Ectodermal cell (in vitro differentiated cells): ENCODE data around the gene ZNF665. TPM values are rescaled to one million over a fixed set of nuclear protein-coding genes. Genes with fewer than 3 reads are reported as not detected.
"Not testable (repeated sequence)": the region's sequence is repeated elsewhere in the genome, so short reads cannot be mapped to it uniquely, and the experiment has no call there.

Experiments
- H3K27ac ChIP-seq: 2 replicates; pipeline ENCODE4 v1.7.0; 2013; ENCODE audit warnings: mild to moderate bottlenecking, low read depth, low read length; ENCODE audit not compliant: insufficient read depth, poor library complexity, severe bottlenecking
- H3K27me3 ChIP-seq: 2 replicates; pipeline ENCODE4 v1.7.0; 2013; ENCODE audit warnings: mild to moderate bottlenecking, low read length; ENCODE audit not compliant: insufficient read depth, control insufficient read depth, poor library complexity, severe bottlenecking
- H3K36me3 ChIP-seq: one replicate; pipeline ENCODE4 v1.7.0; 2013; ENCODE audit warnings: low read length; ENCODE audit not compliant: control insufficient read depth, insufficient read depth
- H3K4me1 ChIP-seq: one replicate; pipeline ENCODE4 v1.7.0; 2013; ENCODE audit warnings: low read length; ENCODE audit not compliant: control insufficient read depth, insufficient read depth
- H3K4me3 ChIP-seq: 2 replicates; pipeline ENCODE4 v1.7.0; 2013; ENCODE audit warnings: low read depth, low read length, control low read depth; ENCODE audit not compliant: insufficient read depth
- H3K9me3 ChIP-seq: 2 replicates; pipeline ENCODE4 v1.7.0; 2013; ENCODE audit warnings: mild to moderate bottlenecking, low read length, moderate library complexity; ENCODE audit not compliant: control insufficient read depth
- WGBS, 2 experiments: methylation state at CpG; one replicate each; pipeline ENCODE4 v1.1.7; 2013; ENCODE audit warnings: missing lambda C conversion rate in 2 of 2; 5-methylcytosine and 5-hydroxymethylcytosine counted together
- polyA plus RNA-seq, 4 experiments: library from polyadenylated mRNA; stranded (reverse); fragments of 50-300 nt; gene quantifications; one replicate each; pipeline ENCODE4 v1.2.3, GENCODE V29; 2013

The ZNF665 gene
- 3.4 TPM for polyA plus RNA-seq (2013, experiment 1 of 4)
- 4.9 TPM for polyA plus RNA-seq (2013, experiment 2 of 4)
- 5.7 TPM for polyA plus RNA-seq (2013, experiment 3 of 4)
- polyA plus RNA-seq (2013, experiment 4 of 4): 6.2 TPM

GRCh38 chr19:53192771-53193534 is at the start of gene ZNF665:
Gene ZNF665, minus strand, starts transcription at chr19:53193358. Its CDS starts 10,460 bp downstream, at chr19:53182898.
- H3K36me3 ChIP-seq: no peaks in the 10 kb centered on the region
- H3K27me3 ChIP-seq: no peaks in the 10 kb centered on the region
- no peaks in the 10 kb centered on the region for H3K9me3 ChIP-seq
- H3K4me3 ChIP-seq: peak within 1 kb of the TSS; percentile 76
- no peak within 1 kb of the TSS for H3K27ac ChIP-seq
- no peaks in the 10 kb centered on the region for H3K4me1 ChIP-seq
- WGBS, 2 experiments: 6 to 7% methylated on average over 53 of the region's 53 CpGs

GRCh38 chr19:53237114-53237777 is 44.1 kb upstream of the ZNF665 start:
- Histone ChIP-seq H3K4me3 (no peak overlapping the region), H3K4me1 (no peaks in the 10 kb centered on the region), H3K36me3 (peaks cover 35% of the 10 kb centered on the region), H3K9me3 (peaks cover 13% of the 10 kb centered on the region), H3K27me3 (no peaks in the 10 kb centered on the region), H3K27ac (no peak overlapping the region)
- WGBS, 2 experiments: 79 to 92% methylated on average over 4 of the region's 4 CpGs

GRCh38 chr19:53224606-53225005 is 31.4 kb upstream of the ZNF665 start:
- Histone ChIP-seq H3K4me1 (no peaks in the 10 kb centered on the region), H3K27me3 (no peaks in the 10 kb centered on the region), H3K36me3 (no peaks in the 10 kb centered on the region), H3K4me3 (no peak overlapping the region), H3K27ac (no peak overlapping the region), H3K9me3 (peaks cover 2% of the 10 kb centered on the region)
- WGBS, 2 experiments: 92 to 93% methylated on average over 20 of the region's 20 CpGs

GRCh38 chr19:53222716-53223115 is 29.6 kb upstream of the ZNF665 start:
- H3K4me3 ChIP-seq, H3K36me3 ChIP-seq, H3K27ac ChIP-seq, H3K4me1 ChIP-seq, H3K27me3 ChIP-seq, H3K9me3 ChIP-seq: not testable (repeated sequence)
- 94 to 95% methylated on average over 22 to 28 of the region's 28 CpGs for WGBS, 2 experiments

- 89 to 95% methylated on average over 2 of the region's 2 CpGs for WGBS, 2 experiments
- Histone ChIP-seq H3K36me3 (no peaks in the 10 kb centered on the region), H3K27me3 (no peaks in the 10 kb centered on the region)
These were observed 19.7 kb upstream of the ZNF665 start for GRCh38 chr19:53212703-53213320.

GRCh38 chr19:53211554-53211953 is 18.4 kb upstream of the ZNF665 start:
- WGBS, 2 experiments: 50 to 74% methylated on average over 1 to 3 of the region's 3 CpGs
- H3K27ac ChIP-seq, H3K27me3 ChIP-seq, H3K4me3 ChIP-seq, H3K36me3 ChIP-seq, H3K4me1 ChIP-seq: not testable (repeated sequence)
- H3K9me3 ChIP-seq: peaks cover 14% of the 10 kb centered on the region

More at GRCh38 chr19:53212703-53213320, 19.7 kb upstream of the ZNF665 start:
- Histone ChIP-seq H3K4me1 (no peaks in the 10 kb centered on the region), H3K4me3 (no peak overlapping the region), H3K27ac (no peak overlapping the region), H3K9me3 (peaks cover 14% of the 10 kb centered on the region)

GRCh38 chr19:53196777-53197396 is 3.7 kb upstream of the ZNF665 start:
- Histone ChIP-seq H3K4me1 (no peaks in the 10 kb centered on the region), H3K4me3 (peak overlapping the region; percentile 52), H3K27ac (no peak overlapping the region), H3K27me3 (no peaks in the 10 kb centered on the region), H3K36me3 (no peaks in the 10 kb centered on the region), H3K9me3 (no peaks in the 10 kb centered on the region)
- WGBS, 2 experiments: 12 to 15% methylated on average over 42 of the region's 42 CpGs

GRCh38 chr19:53195265-53195903 is 2.2 kb upstream of the ZNF665 start:
- WGBS, 2 experiments: 4 to 7% methylated on average over 3 of the region's 3 CpGs

GRCh38 chr19:53193535-53194222 is 521 bp upstream of the ZNF665 start:
- H3K27ac ChIP-seq: no peak overlapping the region
- H3K27me3 ChIP-seq: no peaks in the 10 kb centered on the region
- no peak overlapping the region for H3K4me3 ChIP-seq
- no peaks in the 10 kb centered on the region for H3K9me3 ChIP-seq
- no peaks in the 10 kb centered on the region for H3K36me3 ChIP-seq
- WGBS, 2 experiments: 81 to 82% methylated on average over 12 of the region's 12 CpGs
- H3K4me1 ChIP-seq: no peaks in the 10 kb centered on the region

More at GRCh38 chr19:53195265-53195903, 2.2 kb upstream of the ZNF665 start:
- H3K36me3 ChIP-seq: no peaks in the 10 kb centered on the region
- no peaks in the 10 kb centered on the region for H3K9me3 ChIP-seq
- H3K4me3 ChIP-seq: no peak overlapping the region
- H3K27ac ChIP-seq: no peak overlapping the region
- H3K27me3 ChIP-seq: no peaks in the 10 kb centered on the region
- no peaks in the 10 kb centered on the region for H3K4me1 ChIP-seq
